H9 (cell line): ENCODE results near the gene FARP1. TPM values are rescaled to one million over a fixed set of nuclear protein-coding genes. Genes with fewer than 3 reads are reported as not detected.
A peak's percentile ranks its signal among the peaks of the same experiment; 100 is the strongest.

Experiments used
- DNase-seq: peaks from one replicate; pipeline ENCODE4 v3.0.0-alpha.2; 2017
- H2AFZ ChIP-seq: one replicate; pipeline ENCODE4 v1.6.1; 2013; ENCODE audit warnings: mild to moderate bottlenecking, low read length, control low read depth, moderate library complexity
- H2AK5ac ChIP-seq: 2 replicates; pipeline ENCODE4 v1.6.1; 2013; ENCODE audit warnings: low read length, control low read depth, mixed read lengths; ENCODE audit not compliant: insufficient read length
- H2BK120ac ChIP-seq: one replicate; pipeline ENCODE4 v1.6.1; 2013; ENCODE audit warnings: low read depth, mild to moderate bottlenecking, low read length, control low read depth, inconsistent platforms; ENCODE audit not compliant: poor library complexity, severe bottlenecking
- H2BK12ac ChIP-seq: 2 replicates; pipeline ENCODE4 v1.6.1; 2013; ENCODE audit warnings: low read length, control low read depth, mixed read lengths, low read depth; ENCODE audit not compliant: insufficient read length
- H2BK15ac ChIP-seq: 2 replicates; pipeline ENCODE4 v1.6.1; 2013; ENCODE audit warnings: low read depth, low read length, control low read depth
- H2BK20ac ChIP-seq: one replicate; pipeline ENCODE4 v1.6.1; 2013; ENCODE audit warnings: low read depth, mild to moderate bottlenecking, low read length, control low read depth, inconsistent platforms; ENCODE audit not compliant: poor library complexity, severe bottlenecking
- H2BK5ac ChIP-seq: 2 replicates; pipeline ENCODE4 v1.6.1; 2013; ENCODE audit warnings: low read length, control low read depth, mixed read lengths; ENCODE audit not compliant: insufficient read length
- H3K14ac ChIP-seq: 2 replicates; pipeline ENCODE4 v1.6.1; 2013; ENCODE audit warnings: low read length, control low read depth; ENCODE audit not compliant: insufficient read depth
- H3K18ac ChIP-seq: 2 replicates; pipeline ENCODE4 v1.6.1; 2013; ENCODE audit warnings: low read depth, mild to moderate bottlenecking, mixed read lengths, low read length, control low read depth; ENCODE audit not compliant: insufficient read length
- H3K23ac ChIP-seq: 2 replicates; pipeline ENCODE4 v1.6.1; 2013; ENCODE audit warnings: low read length, control low read depth, mixed read lengths, low read depth; ENCODE audit not compliant: insufficient read length
- H3K23me2 ChIP-seq: 2 replicates; pipeline ENCODE4 v1.6.1; 2013; ENCODE audit warnings: low read depth, mild to moderate bottlenecking, mixed read lengths, low read length, control low read depth; ENCODE audit not compliant: insufficient read length, poor library complexity, severe bottlenecking
- H3K27ac ChIP-seq: 2 replicates; pipeline ENCODE4 v1.5.1; 2013; ENCODE audit warnings: low read length, control low read depth, mixed read lengths, low read depth; ENCODE audit not compliant: insufficient read length
- H3K27me3 ChIP-seq: 2 replicates; pipeline ENCODE4 v1.6.1; 2013; ENCODE audit warnings: low read length, control low read depth, inconsistent platforms; ENCODE audit not compliant: insufficient read depth
- H3K4ac ChIP-seq: 2 replicates; pipeline ENCODE4 v1.6.1; 2013; ENCODE audit warnings: low read depth, mild to moderate bottlenecking, control low read depth, inconsistent platforms, low read length, moderate library complexity
- H3K4me1 ChIP-seq: 2 replicates; pipeline ENCODE4 v1.6.1; 2013; ENCODE audit warnings: low read length, control low read depth, inconsistent platforms; ENCODE audit not compliant: insufficient read depth
- H3K4me2 ChIP-seq: 2 replicates; pipeline ENCODE4 v1.6.1; 2013; ENCODE audit warnings: low read length, control low read depth, mixed read lengths; ENCODE audit not compliant: insufficient read length, insufficient read depth
- H3K56ac ChIP-seq: 2 replicates; pipeline ENCODE4 v1.6.1; 2013; ENCODE audit warnings: low read depth, mild to moderate bottlenecking, mixed read lengths, low read length, control low read depth; ENCODE audit not compliant: insufficient read length
- H3K79me1 ChIP-seq: 2 replicates; pipeline ENCODE4 v1.6.1; 2013; ENCODE audit warnings: low read depth, mild to moderate bottlenecking, moderate library complexity, low read length, control low read depth, inconsistent platforms; ENCODE audit not compliant: insufficient read depth, poor library complexity, severe bottlenecking
- H3K79me2 ChIP-seq: 2 replicates; pipeline ENCODE4 v1.6.1; 2013; ENCODE audit warnings: low read length, control low read depth, inconsistent platforms; ENCODE audit not compliant: insufficient read depth
- H3K9ac ChIP-seq: 2 replicates; pipeline ENCODE4 v1.6.1; 2013; ENCODE audit warnings: low read length, control low read depth, mixed read lengths; ENCODE audit not compliant: insufficient read length; ENCODE audit errors: extremely low read depth
- H3K9me3 ChIP-seq: one replicate; pipeline ENCODE4 v1.6.1; 2013; ENCODE audit warnings: low read depth, low read length, inconsistent platforms; ENCODE audit not compliant: control insufficient read depth
- H3T11ph ChIP-seq: one replicate; pipeline ENCODE4 v1.6.1; 2013; ENCODE audit warnings: mild to moderate bottlenecking, low read length, control low read depth, inconsistent platforms
- H4K20me1 ChIP-seq: one replicate; pipeline ENCODE4 v1.6.1; 2013; ENCODE audit not compliant: control insufficient read depth, insufficient read length, insufficient read depth
- H4K5ac ChIP-seq: 2 replicates; pipeline ENCODE4 v1.6.1; 2013; ENCODE audit warnings: low read depth, mild to moderate bottlenecking, mixed read lengths, low read length, control low read depth; ENCODE audit not compliant: insufficient read length
- H4K8ac ChIP-seq: replicated peaks from 2 replicates; pipeline ENCODE4 v1.6.1; 2013; ENCODE audit warnings: low read length, control low read depth, mixed read lengths, low read depth; ENCODE audit not compliant: insufficient read length
- H4K91ac ChIP-seq: 2 replicates; pipeline ENCODE4 v1.6.1; 2013; ENCODE audit warnings: low read depth, mild to moderate bottlenecking, moderate library complexity, mixed read lengths, low read length, control low read depth; ENCODE audit not compliant: insufficient read length
- H3K27ac Mint-ChIP-seq, 3 experiments: 2 replicates in 2 of 3; 3 replicates in 1 of 3; pipeline ENCODE4 v1.8.0; 2020 to 2021; ENCODE audit warnings: mixed read lengths in 3 of 3, mild to moderate bottlenecking in 1 of 3, moderate library complexity in 1 of 3
- H3K27me3 Mint-ChIP-seq: 2 replicates; pipeline ENCODE4 v1.8.0; 2021; ENCODE audit warnings: low read depth, mild to moderate bottlenecking, moderate library complexity, mixed read lengths
- H3K36me3 Mint-ChIP-seq, 3 experiments: 2 replicates in 2 of 3; 3 replicates in 1 of 3; pipeline ENCODE4 v1.8.0; 2020 to 2021; ENCODE audit warnings: low read depth in 3 of 3, mixed read lengths in 3 of 3; ENCODE audit not compliant: insufficient read depth in 1 of 3
- H3K4me1 Mint-ChIP-seq, 2 experiments: 2 replicates each; pipeline ENCODE4 v1.8.0; 2020; ENCODE audit warnings: mixed read lengths in 2 of 2
- H3K4me3 Mint-ChIP-seq, 2 experiments: 2 replicates in 1 of 2; 3 replicates in 1 of 2; pipeline ENCODE4 v1.8.0; 2020 to 2021; ENCODE audit warnings: mild to moderate bottlenecking in 2 of 2, mixed read lengths in 2 of 2, moderate library complexity in 1 of 2
- H3K9me3 Mint-ChIP-seq, 2 experiments: 2 replicates in 1 of 2; 3 replicates in 1 of 2; pipeline ENCODE4 v1.8.0; 2020; ENCODE audit warnings: mild to moderate bottlenecking in 2 of 2, mixed read lengths in 2 of 2, moderate library complexity in 1 of 2
- WGBS: extraction: QIAGEN DNeasy Blood & Tissue Kit; methylation state at CpG from one replicate; pipeline ENCODE4 v1.1.7; 2013; ENCODE audit warnings: missing lambda C conversion rate, low lambda C conversion rate, mixed read lengths; ENCODE audit not compliant: insufficient read length; ENCODE audit errors: extremely low coverage; 5-methylcytosine and 5-hydroxymethylcytosine counted together
- total RNA-seq: library from RNA; stranded (reverse); gene quantifications from 2 replicates; pipeline ENCODE4 v1.2.1, GENCODE V29; 2021
- TF ChIP-seq, protein P1 (sequence below): fragments of 200-600 bp; sonication (generic); conservative IDR thresholded peaks from 3 replicates; pipeline ENCODE4 v1.8.0; 2021; ENCODE audit warnings: antibody characterized with exemption, mild to moderate bottlenecking

FARP1 gene
- total RNA-seq, 1 experiment from 2014 or later: 95.9 TPM

- Histone ChIP-seq H3K4ac (no peak overlapping the region), H3K79me1 (peaks cover 2% of the 10 kb centered on the region), H3K23ac (no peak overlapping the region), H3K4me2 (no peak overlapping the region), H2BK120ac (no peak overlapping the region), H3T11ph (no peak overlapping the region), H3K18ac (no peak overlapping the region), H4K91ac (no peak overlapping the region), H2BK15ac (no peak overlapping the region), H3K9me3 (no peaks in the 10 kb centered on the region), H3K4me1 (peaks cover 9% of the 10 kb centered on the region; the same call in 1 of the 2 replicates), H3K56ac (no peak overlapping the region), H2BK12ac (no peak overlapping the region), H3K9ac (no peak overlapping the region), H3K27me3 (no peaks in the 10 kb centered on the region), H4K8ac (no peak overlapping the region), H2AK5ac (no peak overlapping the region), H4K20me1 (no peaks in the 10 kb centered on the region), H4K5ac (no peak overlapping the region), H3K23me2 (no peaks in the 10 kb centered on the region), H2BK5ac (no peak overlapping the region), H2AFZ (no peak overlapping the region), H3K27ac (no peak overlapping the region), H3K79me2 (peaks cover 4% of the 10 kb centered on the region; the same call in 1 of the 2 replicates), H2BK20ac (no peak overlapping the region), H3K14ac (no peak overlapping the region)
- DNase-seq: no peak
- Mint-ChIP-seq H3K4me3 (no peak overlapping the region), H3K9me3 (no peaks in the 10 kb centered on the region), H3K4me1 (peaks cover 33 to 40% of the 10 kb centered on the region in 2 experiments), H3K27ac (peak overlapping the region in 1 of 3 experiments; percentile 10; a peak in 1 of 7 replicates), H3K27me3 (no peaks in the 10 kb centered on the region), H3K36me3 (peaks cover 0 to 11% (median 10%) of the 10 kb centered on the region in 3 experiments; a peak in 4 of 7 replicates)
- no CpG with 5 or more reads among the region's 6 CpGs for WGBS
- TF ChIP-seq, protein P1, sequence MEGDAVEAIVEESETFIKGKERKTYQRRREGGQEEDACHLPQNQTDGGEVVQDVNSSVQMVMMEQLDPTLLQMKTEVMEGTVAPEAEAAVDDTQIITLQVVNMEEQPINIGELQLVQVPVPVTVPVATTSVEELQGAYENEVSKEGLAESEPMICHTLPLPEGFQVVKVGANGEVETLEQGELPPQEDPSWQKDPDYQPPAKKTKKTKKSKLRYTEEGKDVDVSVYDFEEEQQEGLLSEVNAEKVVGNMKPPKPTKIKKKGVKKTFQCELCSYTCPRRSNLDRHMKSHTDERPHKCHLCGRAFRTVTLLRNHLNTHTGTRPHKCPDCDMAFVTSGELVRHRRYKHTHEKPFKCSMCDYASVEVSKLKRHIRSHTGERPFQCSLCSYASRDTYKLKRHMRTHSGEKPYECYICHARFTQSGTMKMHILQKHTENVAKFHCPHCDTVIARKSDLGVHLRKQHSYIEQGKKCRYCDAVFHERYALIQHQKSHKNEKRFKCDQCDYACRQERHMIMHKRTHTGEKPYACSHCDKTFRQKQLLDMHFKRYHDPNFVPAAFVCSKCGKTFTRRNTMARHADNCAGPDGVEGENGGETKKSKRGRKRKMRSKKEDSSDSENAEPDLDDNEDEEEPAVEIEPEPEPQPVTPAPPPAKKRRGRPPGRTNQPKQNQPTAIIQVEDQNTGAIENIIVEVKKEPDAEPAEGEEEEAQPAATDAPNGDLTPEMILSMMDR: no peak
Measured at GRCh38 chr13:98236197-98236596, 93.3 kb downstream of the FARP1 start.
